Measurements from ENCODE around the gene ARL4D.

ARL4D gene

DNA sequence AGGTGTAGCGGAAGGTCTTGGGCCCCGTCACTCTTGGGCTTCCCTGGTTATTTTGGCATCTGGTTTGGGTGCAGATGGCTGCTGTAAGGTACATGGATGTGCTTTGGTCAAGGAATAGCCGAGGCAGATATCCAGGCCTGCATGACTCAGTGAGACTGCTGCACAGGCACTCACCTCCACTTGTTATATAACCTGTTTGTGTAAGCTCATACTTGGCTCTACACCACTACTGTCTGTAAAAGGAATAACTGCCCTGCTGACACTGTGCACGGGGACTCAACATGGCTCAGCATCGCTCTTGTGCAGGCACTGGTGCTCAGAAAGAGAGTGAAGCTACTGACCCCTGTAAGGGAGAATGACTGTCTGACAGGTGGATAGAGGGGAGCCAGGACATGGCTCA lies 42.3 kb upstream of the ARL4D start:
- no peak for TF ChIP-seq CTCF (IDR thresholded peaks at IDR 0.05)

DNA sequence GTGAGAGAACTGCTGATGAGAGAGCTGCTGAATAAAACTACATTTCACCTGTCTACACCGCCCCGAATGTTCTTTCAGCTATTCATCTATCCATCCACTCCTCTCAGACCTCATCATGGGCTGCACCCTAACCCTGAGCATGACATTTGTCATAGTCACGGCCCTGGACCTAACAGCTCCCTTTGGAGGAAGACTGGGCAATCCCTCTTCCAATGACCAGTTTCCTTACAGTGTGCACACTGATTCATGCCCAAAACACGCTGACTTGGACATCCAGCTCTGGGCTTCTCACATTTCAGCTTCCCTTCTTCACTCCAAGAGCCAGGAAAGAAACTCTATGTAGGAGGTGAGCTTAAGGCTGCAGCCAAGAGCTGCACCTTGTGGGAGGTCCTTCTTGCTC lies 41.8 kb upstream of the ARL4D start:
- TF ChIP-seq CTCF (IDR thresholded peaks at IDR 0.05) = no peak

DNA sequence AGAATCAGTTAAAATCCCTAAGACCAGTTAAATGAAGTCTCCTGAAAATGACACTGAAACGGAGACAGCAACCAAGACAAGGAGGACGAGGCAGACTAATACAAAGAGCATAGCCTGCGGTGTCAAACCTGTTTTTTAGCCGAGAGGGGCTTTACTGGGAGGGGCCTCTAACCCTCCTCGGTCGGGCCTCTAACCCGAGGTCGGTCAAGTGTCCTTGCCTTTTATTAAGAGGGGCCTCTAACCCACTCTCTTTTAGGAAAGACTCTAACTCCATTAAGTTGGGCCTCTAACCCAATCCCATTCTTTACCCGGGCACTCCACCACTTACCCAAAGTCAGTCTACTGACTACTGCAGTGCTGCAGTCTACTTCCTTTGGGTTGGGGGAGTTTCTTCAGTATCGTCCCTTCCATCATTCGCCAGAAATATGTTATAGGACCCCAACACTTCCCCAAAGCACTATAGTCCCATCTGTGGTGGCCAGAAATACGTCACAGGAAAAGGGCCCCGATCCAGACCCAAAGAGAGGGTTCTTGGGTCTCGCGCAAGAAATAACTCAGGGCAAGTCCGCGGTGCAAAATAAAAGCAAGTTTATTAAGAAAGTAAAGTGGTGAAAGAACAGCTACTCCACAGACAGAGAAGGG lies 39.2 kb upstream of the ARL4D start:
- TF ChIP-seq CTCF (IDR thresholded peaks at IDR 0.05) = no peak

DNA sequence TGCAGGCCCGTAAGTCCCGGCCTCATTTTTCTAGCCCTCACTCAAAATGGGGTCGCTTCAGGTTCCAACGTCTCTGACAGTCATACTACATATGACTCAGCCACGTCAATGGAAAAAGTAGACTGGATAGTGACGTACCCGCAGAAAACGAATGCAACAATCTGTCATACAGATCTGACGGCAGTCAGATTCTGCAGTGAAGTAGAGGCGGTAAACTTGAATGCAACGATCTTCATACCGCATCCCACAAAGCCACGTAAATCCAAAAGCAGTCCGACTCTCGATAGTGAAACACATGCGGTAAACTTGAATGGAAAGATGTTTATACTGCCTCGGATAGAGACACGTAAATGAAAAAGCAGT lies 38.4 kb upstream of the ARL4D start:
- no peak for TF ChIP-seq CTCF (IDR thresholded peaks at IDR 0.05)

- TF ChIP-seq CTCF (IDR thresholded peaks at IDR 0.05) = no peak
These were observed 37.9 kb upstream of the ARL4D start for GRCh38 chr17:43360739-43361505.

DNA sequence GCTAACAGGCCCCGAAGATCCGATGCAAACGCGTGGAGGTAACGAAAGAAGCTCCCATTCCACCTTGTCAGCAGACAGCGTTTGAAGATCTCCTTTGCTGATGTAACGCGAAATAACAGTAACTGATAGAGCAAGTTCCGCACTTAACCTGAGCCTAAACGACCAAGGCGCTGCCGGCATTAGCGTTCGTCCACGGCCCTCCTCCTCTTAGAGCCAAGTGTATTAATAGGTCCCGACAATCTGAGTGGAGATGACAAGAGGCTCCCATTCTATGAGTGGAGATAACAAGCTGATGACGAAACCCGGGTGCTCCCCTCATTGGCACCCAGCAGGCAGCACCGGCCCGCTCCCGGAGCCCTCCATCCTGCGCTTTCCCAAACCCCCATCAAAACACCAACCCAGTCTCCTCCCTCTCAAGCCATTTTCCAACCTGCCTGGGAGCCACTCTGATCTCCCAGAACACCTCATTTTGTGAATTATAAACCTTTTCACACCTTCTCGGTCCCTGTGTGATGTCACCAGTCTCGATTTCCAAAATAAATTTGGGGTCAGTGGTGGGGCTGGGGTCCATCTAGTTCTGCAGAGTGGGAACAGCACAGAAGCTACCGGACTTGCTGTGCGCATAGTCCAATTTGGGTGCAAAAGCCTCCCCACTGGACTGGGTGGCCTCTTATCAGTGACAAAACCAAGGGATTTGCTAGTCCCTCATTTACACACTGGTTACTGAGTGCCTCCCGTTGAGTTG lies 35.4 kb upstream of the ARL4D start:
- no peak for TF ChIP-seq CTCF (IDR thresholded peaks at IDR 0.05)

DNA sequence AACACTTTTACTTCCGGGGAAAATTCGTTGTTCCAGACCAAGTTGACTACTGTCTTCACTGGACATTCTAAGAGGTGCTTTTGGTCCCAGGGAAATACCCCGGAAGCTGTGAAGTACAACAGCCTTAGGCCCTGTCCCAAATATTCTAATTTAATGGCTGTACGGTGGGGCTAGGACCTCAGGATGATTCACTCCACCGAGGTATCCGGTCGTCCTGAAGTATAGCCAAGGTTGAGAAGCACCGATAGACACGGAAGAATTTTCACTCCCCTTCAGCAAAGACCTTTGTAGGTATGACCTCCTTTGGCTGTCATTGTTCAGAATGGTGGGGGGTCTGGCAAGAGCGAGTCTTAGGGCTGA lies 34.9 kb upstream of the ARL4D start:
- TF ChIP-seq CTCF (IDR thresholded peaks at IDR 0.05) = no peak

Measured in LNCAP (cell line).